ENCODE data around the gene MKNK1.

MKNK1 gene

DNA sequence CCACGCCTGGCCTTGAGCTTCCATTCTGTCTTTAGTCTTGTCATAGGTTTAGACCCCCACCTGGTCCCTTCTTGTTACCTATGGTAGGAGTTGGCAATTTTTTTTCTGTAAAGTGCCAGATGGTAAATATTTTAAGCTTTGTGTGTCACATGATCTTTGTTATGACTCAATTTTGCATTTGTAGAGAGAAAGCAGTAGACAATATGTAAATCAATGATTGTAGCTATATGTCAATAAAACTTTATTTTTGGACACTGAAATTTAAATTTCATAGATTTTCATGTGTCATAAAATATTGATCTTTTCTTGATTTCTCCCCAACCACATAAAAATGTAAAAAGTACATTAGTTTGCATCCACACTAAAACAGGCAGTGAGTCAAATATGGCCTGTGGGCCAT lies 8.0 kb downstream of the MKNK1 start:
- DNase-seq (ENCODE audit: low read depth in 2 of 2): no peak

- no peak for DNase-seq (ENCODE audit: low read depth in 2 of 2)
Observed at GRCh38 chr1:46595127-46595526, 8.9 kb downstream of the MKNK1 start.

- DNase-seq (ENCODE audit: low read depth in 2 of 2): no peak
Observed at GRCh38 chr1:46594063-46594462, 10.0 kb downstream of the MKNK1 start.

- no peak for DNase-seq (ENCODE audit: low read depth in 2 of 2)
Observed at GRCh38 chr1:46592823-46593222, 11.2 kb downstream of the MKNK1 start.

- no peak for DNase-seq (ENCODE audit: low read depth in 2 of 2)
Observed at GRCh38 chr1:46589529-46589928, 14.5 kb downstream of the MKNK1 start.

GRCh38 chr1:46587069-46587468 lies 17.0 kb downstream of the MKNK1 start:
- no peak for DNase-seq (ENCODE audit: low read depth in 2 of 2)

DNA sequence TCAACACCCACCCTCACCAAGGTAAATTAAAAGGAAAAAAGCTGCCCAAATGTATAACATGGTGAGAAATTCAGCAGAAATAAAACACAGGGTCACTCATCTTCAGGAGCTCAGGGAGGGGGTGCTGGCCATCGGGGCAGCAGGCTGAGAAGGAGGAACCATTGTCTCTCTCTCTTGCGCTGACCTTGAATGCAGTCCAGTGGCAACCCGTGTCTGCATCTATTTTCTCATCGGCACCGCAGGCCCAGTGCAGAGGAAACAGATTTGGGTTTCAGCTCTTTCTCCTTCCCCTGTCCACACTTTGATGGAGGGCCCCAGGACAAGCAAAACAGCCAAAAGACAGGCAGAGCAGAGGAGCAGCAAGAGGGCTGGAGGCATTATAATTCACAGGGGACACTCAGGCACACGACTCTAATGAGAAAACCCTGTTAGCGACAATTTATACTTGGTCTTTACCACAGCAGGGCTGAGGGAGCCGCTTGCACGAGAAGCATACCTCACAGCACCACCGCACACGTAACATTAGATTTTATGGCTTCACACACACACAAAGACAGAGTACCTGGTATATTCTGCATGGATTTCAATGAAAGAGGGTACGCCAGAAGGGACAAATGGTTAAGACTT lies 18.6 kb downstream of the MKNK1 start:
- no peak for DNase-seq (ENCODE audit: low read depth in 2 of 2)

DNA sequence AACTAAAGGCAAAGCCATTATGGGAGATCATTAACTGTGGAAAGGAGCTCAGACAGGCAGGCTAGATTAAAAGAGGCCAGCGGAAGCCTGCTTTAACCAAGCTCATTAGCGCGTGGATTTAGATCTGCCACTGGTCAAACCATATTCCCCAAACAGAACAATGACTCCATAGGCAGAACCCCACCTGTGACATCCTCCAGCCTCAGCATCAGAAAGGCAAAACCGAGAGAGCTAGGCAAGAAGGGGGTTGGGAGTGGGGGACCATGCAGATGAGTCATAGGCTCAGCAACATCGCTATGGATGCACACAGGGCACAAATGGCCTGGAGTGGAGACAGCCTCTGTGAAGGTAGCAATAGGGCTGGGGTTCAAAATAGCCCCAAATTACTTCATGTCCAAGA lies 20.6 kb downstream of the MKNK1 start:
- DNase-seq (ENCODE audit: low read depth in 2 of 2): no peak

GRCh38 chr1:46582972-46583371 lies 21.1 kb downstream of the MKNK1 start:
- DNase-seq (ENCODE audit: low read depth in 2 of 2): no peak

DNA sequence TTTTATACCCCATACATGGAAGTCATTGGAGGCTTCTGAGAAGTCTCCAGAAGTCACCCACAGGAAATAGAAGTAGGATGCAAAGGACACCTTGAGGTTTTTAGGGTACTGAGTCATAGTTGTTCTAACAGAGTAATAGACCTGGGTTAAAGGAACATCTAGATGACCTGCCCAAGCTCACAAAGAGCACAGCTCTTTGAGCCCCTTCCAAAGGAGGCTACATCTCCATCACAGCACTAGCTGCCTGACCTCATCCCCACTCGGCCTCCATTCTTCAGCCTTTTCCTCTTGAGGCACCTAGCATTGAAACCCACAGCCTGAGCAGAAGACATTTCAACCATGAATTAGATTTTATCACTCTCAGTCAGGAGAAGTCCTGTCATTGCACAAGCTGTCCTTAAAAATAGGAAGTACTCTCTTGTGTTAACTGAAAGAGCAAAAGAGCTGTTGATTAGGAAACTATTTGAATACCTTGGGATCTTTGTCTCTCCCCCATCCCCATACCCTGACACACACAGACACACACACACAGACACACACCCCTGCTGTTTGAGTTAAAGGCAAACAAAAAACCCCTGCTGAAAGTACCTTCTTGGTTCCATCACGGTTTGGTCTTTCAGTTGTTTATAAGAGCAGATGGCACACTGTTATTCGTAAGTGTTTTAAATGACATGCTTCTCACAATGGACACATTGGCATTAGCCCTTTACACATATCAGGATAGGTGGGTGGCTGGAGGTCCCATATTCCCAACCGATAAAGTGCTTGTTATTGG lies 22.2 kb downstream of the MKNK1 start:
- DNase-seq (ENCODE audit: low read depth in 2 of 2): peak in 1 of 2 donors; percentile 7

DNA sequence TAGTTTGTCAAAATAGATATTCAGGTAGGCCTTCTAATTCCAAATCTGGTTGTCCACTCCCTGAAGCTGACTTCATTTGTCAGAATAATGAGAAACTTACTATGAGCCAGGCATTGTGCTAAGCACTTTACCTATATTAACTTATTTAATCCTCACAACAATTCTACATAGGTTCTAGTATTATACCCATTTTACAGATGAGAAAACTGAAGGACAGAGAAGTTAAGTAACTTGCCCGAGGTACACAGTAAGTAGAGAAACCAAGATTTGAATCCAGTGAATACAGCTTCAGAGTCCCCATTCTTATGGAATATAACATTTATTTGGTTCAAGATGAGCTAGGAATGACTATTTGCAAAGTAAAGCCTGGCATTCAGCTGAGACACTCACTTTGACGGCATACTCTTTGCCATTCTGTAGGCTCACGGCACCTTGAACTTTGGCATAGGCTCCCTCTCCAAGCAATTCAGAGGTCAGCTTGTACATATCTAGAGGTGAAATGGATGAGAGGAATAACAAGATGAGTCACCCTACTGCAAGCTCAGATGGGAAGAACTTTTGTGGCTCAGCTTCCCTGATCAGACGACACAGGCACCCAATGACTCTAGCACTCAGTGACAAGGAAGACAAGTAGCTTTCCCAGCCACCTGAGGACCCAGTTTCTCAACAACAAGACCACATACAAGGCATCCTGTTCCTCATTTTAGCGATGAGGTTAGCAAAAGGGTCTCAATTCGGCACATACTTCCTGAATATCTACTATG lies 23.7 kb downstream of the MKNK1 start:
- DNase-seq (ENCODE audit: low read depth in 2 of 2): no peak

DNA sequence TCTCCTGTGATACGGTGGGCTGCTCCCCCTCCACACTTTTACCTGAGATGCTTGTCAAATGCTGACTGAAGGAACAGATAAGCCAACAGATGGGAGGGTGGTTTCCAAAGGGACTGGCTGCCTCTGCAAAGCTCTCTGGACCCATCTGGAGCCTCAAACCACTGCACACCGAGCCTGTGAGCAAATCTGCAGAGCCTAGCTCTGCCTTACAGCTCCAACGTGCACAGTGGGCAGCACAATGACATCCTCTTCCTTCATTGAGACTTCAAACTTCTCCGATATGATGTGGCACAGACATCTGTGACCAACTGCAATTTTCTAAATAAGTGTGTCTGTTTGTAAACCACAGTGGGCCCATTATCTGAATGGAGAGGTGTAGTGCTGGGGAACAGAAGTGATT lies 26.4 kb downstream of the MKNK1 start:
- DNase-seq (ENCODE audit: low read depth in 2 of 2): no peak

DNA sequence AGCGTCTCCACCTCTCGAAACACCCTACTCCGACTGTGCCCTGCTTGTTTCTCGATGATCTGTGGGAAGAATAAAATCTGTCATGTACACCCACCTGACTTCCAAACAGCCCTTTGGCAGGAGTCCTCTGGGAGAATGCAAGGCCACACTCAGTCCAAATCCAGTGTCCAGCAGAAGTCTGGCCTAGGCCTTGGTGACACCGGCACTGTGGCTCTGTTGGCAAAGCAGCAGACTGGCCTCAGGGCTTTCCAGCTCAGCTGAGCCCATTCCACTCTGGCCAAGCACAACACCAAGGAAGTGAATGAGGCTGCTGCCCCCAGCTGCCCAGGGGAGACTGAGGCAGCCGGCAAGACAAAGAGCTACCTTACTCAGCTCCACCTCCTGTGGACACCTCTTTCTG lies 27.5 kb downstream of the MKNK1 start:
- DNase-seq (ENCODE audit: low read depth in 2 of 2): no peak

- no peak for DNase-seq (ENCODE audit: low read depth in 2 of 2)
Observed at GRCh38 chr1:46575778-46576177, 28.3 kb downstream of the MKNK1 start.

- DNase-seq (ENCODE audit: low read depth in 2 of 2): no peak
Observed at GRCh38 chr1:46575300-46575699, 28.8 kb downstream of the MKNK1 start.

- no peak for DNase-seq (ENCODE audit: low read depth in 2 of 2)
Observed at GRCh38 chr1:46571691-46572225, 32.3 kb downstream of the MKNK1 start.

DNA sequence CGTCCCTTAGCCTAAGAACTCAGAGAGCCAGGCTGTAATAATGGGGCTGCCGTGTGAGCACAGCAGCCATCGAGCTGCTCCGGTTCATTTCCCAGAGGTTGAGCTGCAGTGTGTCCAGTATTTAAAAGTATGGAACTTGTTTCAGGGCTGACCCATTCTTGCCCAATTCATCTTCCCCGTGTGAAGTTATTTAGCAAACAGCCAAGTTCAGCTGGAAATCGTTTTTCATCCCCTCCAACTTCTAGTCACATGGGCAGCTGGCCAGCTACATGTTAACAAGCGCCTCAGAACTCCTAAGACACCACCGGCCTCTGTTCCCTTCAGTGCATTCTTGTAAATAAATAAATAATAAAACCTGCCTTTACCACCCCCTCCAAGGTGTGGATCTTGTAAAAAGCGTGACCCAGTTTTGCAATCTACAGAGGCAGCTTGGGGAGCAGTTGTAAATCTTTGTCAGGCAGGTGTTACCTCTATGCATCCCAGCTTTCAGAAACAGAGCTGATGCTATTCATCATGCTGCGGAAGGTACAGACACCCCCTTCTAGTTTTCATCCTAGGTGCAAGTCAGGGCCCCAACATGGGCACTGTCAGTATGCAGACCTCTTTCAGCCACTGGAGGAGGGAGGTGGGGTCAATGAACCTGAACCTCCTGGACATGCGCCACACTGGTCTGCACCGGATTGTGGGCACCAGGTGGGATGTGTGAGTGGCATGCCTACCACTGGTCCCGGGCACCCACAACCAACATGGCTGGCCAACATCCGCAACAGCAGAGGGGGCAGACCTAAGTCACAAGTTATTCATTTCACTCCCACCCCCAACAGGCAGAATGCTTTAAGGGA lies 34.0 kb downstream of the MKNK1 start:
- no peak for DNase-seq (ENCODE audit: low read depth in 2 of 2)

DNA sequence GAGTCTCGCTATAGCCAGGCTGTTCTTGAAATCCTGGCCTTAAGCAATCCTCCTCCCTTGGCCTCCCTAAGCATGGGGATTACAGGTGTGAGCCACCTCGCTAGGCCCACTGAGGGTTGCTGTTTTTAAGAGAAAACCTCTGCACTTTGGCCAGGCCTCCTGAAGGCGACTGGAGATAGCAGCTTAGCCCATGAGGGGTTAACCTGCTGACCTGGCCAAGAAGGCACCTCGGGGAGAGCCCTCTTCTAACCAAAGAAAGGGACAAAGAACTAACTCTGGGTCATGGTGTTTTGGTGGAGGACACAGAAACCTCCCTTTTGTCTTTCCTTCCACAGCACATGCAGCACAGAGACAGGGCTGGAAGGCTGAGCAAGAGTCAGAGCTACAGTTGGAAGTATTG lies 35.0 kb downstream of the MKNK1 start:
- DNase-seq (ENCODE audit: low read depth in 2 of 2): no peak

GRCh38 chr1:46568461-46568891 lies 35.6 kb downstream of the MKNK1 start:
- DNase-seq (ENCODE audit: low read depth in 2 of 2): no peak

- DNase-seq (ENCODE audit: low read depth in 2 of 2): no peak
Observed at GRCh38 chr1:46563341-46563740, 40.7 kb downstream of the MKNK1 start.

DNA sequence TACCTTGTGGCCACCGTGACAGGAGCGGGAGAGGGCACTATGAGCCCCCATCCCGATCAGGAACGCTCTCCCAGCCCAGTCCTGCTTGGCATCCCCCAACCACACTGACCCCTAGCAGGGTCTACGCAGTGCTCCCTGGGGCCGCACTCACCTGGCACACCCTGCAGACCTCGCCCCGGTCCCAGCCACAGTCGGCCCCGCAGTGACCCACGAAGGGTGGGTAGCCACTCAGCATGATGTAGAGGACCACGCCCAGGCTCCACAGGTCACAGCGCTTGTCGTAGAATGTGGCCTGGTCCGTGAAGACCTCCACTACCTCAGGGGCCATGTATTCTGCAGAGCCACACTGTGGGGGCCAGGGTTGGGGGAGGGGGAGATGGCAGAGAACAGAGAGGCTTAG lies 41.6 kb downstream of the MKNK1 start:
- DNase-seq (ENCODE audit: low read depth in 2 of 2): no peak

GRCh38 chr1:46558966-46559365 lies 45.1 kb downstream of the MKNK1 start:
- DNase-seq (ENCODE audit: low read depth in 2 of 2): no peak

Data from stimulated activated CD4-positive, alpha-beta T cell treated with anti-CD3 and anti-CD28 coated beads, Interleukin-15, amount 100 ng/mL, for 48 hours (primary cell).